Fibroblast of skin of left biceps (primary cell): ENCODE results near the gene UVRAG.
A peak's percentile ranks its signal among the peaks of the same experiment; 100 is the strongest.
"Not testable (repeated sequence)": the region's sequence is repeated elsewhere in the genome, so short reads cannot be mapped to it uniquely, and the experiment has no call there.

ENCODE experiments used
- DNase-seq, 2 experiments: peaks; one replicate each; pipeline ENCODE4 v3.0.0-alpha.2; 2013; ENCODE audit warnings: low read depth in 2 of 2

Gene UVRAG

GRCh38 chr11:75841739-75842138, 26.7 kb downstream of the UVRAG start:
- DNase-seq = no peak

GRCh38 chr11:75845324-75845723, 30.3 kb downstream of the UVRAG start:
- DNase-seq = no peak

GRCh38 chr11:75849894-75850293, 34.9 kb downstream of the UVRAG start:
- no peak for DNase-seq

GRCh38 chr11:75850787-75851186, 35.8 kb downstream of the UVRAG start:
- DNase-seq = no peak

GRCh38 chr11:75851203-75851602, 36.2 kb downstream of the UVRAG start:
- no peak for DNase-seq

GRCh38 chr11:75852406-75853017, 37.5 kb downstream of the UVRAG start:
- DNase-seq = no peak

- DNase-seq = not testable (repeated sequence)
These were observed 38.6 kb downstream of the UVRAG start for GRCh38 chr11:75853563-75853962.

- DNase-seq = no peak
These were observed 39.0 kb downstream of the UVRAG start for GRCh38 chr11:75853971-75854370.

- DNase-seq = no peak
These were observed 40.2 kb downstream of the UVRAG start for GRCh38 chr11:75855206-75855605.

- no peak for DNase-seq
These were observed 41.9 kb downstream of the UVRAG start for GRCh38 chr11:75856912-75857311.

GRCh38 chr11:75858042-75858441, 43.0 kb downstream of the UVRAG start:
- DNase-seq = no peak

- peak; percentile 35 to 39 for DNase-seq
These were observed 43.6 kb downstream of the UVRAG start for GRCh38 chr11:75858613-75859012.

- no peak for DNase-seq
These were observed 44.6 kb downstream of the UVRAG start for GRCh38 chr11:75859614-75860013.

GRCh38 chr11:75862437-75862836, 47.4 kb downstream of the UVRAG start:
- no peak for DNase-seq

GRCh38 chr11:75867778-75868374, 52.9 kb downstream of the UVRAG start:
- peak; percentile 14 to 15 for DNase-seq

GRCh38 chr11:75868990-75869389, 54.0 kb downstream of the UVRAG start:
- DNase-seq = no peak

GRCh38 chr11:75869661-75870455, 54.8 kb downstream of the UVRAG start:
- no peak for DNase-seq

- DNase-seq = no peak
These were observed 57.9 kb downstream of the UVRAG start for GRCh38 chr11:75872887-75873416.

GRCh38 chr11:75873417-75874221, 58.6 kb downstream of the UVRAG start:
- no peak for DNase-seq

GRCh38 chr11:75874684-75875341, 59.8 kb downstream of the UVRAG start:
- no peak for DNase-seq

GRCh38 chr11:75877327-75877726, 62.3 kb downstream of the UVRAG start:
- DNase-seq = not testable (repeated sequence)
